Stimulated activated CD4-positive, alpha-beta T cell treated with anti-CD3 and anti-CD28 coated beads, Interleukin-4, amount 100 ng/mL, for 1 hour (primary cell): ENCODE measurements around the gene GPR42.
"Not testable (repeated sequence)": the region's sequence is repeated elsewhere in the genome, so short reads cannot be mapped to it uniquely, and the experiment has no call there.

Experiments
- DNase-seq: peaks from one replicate; pipeline ENCODE4 v3.0.0-alpha.2; 2020

Gene GPR42

DNA sequence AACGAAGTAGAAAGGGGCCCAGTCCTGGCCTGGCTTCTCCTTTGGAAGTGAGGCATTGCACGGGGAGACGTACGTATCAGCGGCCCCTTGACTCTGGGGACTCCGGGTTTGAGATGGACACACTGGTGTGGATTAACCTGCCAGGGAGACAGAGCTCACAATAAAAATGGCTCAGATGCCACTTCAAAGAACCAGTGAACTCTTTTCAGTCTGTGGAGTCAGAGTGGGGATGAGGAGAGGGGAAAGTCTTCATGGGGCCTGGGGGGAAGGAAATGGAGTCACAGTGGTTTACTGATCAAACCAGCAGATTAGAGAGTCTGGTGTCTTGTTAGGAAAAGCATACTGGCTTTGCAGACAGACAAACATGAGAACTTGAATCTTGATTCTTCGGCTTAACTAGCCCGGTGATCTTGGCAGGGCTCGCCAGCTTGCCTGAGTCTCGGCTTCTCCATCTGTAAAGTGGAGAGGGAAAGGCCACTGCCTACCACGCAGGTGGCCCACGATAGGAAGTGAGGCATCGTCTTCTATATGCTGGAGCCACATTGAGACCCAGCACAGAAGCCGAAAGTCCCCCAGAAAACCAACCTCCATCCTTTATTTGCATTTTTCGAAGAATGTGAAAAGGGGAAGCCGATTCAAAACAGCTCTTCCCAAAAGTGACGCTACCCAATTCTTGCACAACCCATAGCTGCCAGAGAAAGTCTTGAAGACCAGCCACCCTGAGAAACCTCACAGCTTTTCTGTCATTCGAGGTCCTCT, 23.5 kb upstream of the GPR42 start, which contains the start of gene FFAR1:
Gene FFAR1 (plus strand): TSS at position 732 of the 759 bp plus-strand sequence. CDS start 3,650 bp downstream, outside the sequence.
- peak; percentile 45 for DNase-seq

DNA sequence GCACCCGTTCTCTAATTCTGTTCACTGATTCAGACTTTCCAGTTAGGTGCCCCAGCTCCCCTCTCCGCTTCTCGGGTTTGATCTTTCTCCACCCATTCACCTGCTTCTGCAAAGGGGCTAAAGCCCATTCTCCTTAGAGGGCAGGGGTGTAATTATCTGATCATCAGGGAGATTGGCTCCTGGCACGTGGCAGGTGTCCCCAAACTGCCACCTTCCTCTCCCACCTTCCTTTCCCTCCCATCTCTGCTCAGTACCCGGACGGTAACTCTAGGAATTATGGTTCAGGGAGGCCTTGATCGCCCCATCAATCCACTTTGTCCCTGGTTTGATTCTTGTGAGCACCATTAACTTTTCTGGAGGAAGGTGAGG, 23.0 kb upstream of the GPR42 start:
- no peak for DNase-seq

DNA sequence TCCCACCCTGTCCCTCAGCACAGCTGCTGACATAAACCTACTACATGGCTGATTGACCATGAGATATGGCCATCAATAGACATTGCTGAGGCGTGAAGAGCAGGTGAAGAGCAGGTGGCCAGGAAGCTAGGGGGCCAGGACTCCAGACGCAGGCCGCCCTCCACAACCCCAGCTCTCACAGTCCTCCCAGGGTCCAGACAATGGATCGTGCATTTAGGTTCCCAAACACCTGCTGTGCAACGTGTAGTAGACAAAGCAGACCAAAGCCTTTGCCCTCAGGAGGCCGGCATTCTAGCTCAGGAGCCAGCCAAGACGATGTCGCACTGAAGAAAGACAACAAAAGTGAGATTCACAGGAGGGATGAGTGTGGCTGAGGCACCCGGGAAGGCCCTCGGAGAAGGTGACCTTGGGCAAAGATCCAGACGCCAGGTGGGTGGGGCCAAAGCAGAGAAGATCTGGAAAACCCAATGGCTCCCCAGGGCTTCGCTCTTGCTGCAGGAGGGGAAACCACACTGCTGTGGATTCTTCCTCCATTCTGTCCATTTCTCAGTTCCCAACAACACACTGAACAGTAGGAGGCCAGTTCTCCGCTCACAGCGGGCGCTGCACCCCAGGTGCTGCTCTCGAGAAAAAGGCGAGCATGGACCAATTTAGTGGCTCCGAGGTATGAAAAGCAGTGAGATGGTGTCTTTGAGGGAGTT, 21.8 kb upstream of the GPR42 start:
- no peak for DNase-seq

DNA sequence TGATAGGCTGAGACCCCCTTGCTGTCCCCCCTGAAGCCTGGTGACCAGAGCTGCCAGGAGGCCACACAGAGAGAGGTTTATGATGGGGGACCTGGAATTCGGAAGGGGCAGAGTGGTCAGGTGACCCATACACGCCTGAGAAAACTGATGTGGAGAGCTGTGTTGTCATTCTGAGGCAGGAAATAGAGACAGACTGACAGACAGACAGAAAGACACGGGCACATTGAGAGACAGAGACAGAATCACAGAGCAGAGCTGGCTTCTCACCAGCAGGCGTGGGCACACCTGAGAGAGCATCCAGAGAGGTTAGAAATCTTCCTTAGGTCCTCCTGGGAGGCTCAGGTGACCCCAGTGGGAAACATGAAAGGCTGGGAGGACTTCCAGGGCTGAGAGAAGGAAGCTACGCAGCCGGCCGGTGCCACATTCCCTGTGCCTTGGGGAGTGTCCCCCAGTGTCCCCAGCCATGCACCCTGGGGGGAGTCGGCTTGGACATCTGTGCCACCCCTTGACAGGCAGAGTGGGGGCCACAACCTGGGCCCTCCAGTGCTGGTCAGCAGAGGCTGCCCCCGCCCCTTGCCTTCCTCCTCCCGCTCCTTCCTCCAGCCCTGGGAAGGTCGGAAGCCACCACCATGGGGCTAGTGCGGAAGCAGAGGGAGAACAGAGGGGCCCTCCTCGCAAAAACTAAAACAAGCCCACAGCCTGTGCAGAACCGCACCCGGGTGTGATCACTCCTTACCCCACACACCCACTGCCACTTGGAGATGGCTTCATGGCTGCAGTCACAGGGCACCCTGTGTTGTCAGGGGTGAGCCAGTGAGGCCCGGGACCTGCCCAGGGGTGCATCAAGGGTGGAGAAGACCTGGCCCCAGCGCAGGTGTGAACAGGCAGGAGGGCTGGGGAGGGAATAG, 21.0 kb upstream of the GPR42 start:
- DNase-seq: no peak

DNA sequence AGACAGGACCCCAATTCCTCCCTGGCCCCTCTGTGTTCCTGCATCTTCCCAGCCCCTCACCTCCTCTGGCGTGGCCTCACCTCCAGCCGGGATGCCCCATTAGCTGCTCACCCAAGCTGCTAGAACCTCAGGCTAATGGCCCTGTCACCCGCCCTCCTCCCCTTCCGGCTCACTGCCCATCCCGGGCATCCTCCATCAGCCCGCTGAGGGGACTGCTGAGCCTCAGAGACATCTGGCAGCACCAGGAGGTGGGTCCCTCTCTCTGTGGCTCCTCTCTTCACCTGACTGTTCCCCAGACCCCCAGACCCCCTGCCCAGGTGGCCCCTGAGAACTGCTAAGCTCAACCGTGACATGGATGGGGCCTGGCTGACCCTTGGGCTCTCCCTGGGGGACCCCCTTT, 20.3 kb upstream of the GPR42 start:
- no peak for DNase-seq

DNA sequence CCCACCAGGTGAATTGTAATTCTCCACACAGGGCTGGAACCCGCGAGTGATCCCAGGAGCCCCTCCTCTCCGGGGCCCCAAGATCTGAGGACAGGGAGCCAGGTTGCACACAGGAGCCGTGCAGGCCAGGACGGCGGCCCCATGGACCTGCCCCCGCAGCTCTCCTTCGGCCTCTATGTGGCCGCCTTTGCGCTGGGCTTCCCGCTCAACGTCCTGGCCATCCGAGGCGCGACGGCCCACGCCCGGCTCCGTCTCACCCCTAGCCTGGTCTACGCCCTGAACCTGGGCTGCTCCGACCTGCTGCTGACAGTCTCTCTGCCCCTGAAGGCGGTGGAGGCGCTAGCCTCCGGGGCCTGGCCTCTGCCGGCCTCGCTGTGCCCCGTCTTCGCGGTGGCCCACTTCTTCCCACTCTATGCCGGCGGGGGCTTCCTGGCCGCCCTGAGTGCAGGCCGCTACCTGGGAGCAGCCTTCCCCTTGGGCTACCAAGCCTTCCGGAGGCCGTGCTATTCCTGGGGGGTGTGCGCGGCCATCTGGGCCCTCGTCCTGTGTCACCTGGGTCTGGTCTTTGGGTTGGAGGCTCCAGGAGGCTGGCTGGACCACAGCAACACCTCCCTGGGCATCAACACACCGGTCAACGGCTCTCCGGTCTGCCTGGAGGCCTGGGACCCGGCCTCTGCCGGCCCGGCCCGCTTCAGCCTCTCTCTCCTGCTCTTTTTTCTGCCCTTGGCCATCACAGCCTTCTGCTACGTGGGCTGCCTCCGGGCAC, 19.3 kb upstream of the GPR42 start:
- no peak for DNase-seq

DNA sequence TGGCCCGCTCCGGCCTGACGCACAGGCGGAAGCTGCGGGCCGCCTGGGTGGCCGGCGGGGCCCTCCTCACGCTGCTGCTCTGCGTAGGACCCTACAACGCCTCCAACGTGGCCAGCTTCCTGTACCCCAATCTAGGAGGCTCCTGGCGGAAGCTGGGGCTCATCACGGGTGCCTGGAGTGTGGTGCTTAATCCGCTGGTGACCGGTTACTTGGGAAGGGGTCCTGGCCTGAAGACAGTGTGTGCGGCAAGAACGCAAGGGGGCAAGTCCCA, 18.8 kb upstream of the GPR42 start:
- no peak for DNase-seq

DNA sequence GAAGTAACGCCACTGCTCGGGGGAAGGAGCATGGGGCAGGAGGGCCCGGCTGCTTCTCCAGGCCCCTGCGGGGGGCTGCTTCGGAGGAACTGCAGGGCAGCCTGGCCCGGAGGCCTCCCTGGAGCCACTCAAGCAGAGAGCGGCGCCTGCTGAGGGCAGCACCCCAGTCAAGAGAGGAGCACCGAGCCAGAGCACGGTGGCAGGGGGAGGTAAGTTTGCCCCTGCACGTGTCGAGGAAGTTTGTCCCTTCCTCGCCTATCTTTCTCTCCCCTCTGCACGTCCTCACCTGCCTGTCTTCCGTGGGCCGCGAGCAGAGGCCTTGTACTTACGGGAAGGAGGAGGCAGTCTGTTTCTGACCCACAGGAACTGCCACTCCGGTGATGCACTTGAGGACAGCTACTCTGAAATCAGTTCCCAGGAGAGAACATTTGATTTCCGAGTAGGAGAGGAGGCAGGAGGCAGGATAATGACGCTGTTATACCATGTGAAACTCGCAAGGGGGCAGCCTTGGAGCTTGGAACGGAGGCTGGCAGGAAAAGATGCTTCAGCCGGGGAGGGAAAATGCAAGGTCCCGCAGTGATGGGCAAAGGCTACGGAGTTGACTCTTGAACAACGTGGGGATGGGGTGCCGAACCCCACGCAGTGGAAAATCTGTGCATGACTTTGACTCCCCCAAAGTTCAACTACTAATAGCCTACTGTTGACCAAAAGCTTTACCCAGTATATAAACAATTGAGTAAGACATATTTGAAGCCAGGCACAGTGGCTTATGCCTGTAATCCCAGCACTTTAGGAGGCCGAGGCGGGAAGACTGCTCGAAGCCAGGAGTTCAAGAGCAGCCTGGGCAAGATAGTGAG, 18.2 kb upstream of the GPR42 start:
- peak; percentile 59 for DNase-seq

DNA sequence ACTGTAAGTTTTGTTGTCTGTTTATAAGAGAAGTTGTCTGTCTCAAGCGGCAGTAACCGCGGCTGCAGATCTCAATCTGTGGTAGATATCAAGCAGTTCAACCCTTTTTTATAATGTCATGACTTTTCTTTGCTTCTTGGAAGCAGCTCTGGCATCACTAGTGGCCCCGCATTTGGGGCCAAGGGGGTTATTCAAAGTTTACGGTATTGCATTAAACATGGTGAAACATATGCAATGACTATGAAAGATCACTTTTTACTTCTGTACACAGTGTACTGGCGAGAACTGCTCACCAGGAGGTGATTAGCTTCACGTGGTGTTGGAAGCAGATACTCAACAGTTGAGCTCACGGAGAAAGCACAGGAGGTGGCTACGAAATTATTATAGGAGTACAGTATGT, 17.2 kb upstream of the GPR42 start:
- no peak for DNase-seq

DNA sequence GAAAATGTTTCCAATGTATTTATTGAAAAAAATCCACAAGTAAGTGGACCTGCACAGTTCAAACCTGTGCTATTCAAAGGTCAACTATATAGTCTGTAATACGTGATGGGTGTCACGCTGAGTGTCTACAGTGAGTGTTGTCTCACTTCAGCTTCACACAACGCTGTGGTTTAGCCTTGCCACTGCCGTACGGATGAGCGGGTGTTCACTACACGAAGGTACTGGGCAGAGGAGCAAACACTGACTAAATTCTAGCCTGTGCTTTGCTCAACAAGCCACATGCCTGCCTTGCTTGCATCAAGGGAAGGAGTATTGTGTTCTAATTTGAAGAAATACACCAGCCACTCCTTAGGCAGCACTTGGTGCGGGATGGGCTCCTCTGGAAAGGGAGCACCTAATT, 16.0 kb upstream of the GPR42 start:
- DNase-seq: no peak

DNA sequence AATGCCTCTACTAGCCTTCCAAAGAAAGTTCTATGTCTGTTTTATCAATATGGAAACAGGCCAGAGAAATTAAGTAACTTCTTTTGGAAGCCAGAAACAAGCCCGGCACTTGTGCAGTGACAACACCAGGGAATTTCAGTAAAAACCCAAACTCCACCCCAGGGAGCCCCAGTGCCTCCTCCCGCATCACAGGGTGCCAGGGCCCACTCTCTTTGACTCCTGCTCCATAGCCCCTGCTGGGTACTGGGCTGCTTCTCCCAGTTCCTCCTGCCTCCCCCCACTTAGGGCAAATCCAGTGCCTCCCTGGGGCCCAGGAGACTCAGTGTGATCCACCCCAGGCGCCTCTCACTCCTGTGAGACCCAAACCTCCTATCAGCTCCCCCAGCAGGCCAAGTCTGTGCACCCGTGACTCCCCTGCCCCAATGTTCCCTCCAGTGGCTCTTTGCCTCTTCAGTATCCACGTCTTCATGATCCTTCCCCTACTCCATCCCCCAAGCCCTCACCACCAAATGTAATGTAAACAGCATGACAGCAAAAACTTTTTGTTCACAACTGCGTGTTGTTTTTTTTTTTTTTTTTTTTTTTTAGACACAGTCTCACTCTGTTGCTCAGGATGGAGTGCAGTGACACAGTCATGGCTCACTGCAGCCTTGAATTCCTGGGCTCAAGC, 14.9 kb upstream of the GPR42 start:
- no peak for DNase-seq

DNA sequence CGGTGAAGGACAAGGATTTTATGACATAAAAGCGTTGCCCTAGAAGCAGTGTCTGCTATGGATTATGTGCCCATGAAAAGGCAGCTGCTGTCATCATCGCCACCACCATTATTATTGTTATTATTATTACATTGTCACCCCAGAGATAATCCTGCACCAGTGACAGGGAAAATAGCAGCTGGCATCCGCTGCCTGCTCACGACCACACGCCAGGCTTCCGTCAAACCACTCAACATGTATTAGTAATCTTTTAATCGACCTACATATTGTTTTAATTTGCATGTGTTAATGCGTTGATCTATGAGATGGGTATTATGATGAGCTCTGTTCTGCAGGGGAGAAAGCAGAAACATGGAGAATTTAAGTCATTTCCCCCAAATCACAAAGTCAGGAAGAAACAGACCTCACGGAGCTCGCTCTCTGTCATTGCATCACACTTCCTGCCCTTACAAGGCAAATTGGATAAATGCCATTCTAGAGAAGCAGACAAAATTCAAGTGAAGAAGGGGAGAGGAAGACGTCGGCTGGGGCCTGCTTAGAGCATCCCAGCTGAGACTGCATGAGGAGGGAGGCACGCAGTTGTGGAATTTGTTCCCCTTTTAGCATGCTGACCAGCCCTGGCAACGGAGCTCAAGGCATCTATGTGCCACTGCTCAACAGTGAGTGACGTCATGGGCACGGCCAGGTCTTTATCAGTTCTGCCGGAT, 12.8 kb upstream of the GPR42 start, which contains the start of gene FFAR3:
Gene FFAR3 (plus strand): TSS at position 594 of the 707 bp plus-strand sequence. CDS start 431 bp downstream, outside the sequence.
- DNase-seq: no peak

DNA sequence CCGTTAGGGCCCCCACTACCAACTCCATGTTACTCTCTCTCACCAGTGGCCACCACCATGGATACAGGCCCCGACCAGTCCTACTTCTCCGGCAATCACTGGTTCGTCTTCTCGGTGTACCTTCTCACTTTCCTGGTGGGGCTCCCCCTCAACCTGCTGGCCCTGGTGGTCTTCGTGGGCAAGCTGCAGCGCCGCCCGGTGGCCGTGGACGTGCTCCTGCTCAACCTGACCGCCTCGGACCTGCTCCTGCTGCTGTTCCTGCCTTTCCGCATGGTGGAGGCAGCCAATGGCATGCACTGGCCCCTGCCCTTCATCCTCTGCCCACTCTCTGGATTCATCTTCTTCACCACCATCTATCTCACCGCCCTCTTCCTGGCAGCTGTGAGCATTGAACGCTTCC, 12.0 kb upstream of the GPR42 start:
- not testable (repeated sequence) for DNase-seq

DNA sequence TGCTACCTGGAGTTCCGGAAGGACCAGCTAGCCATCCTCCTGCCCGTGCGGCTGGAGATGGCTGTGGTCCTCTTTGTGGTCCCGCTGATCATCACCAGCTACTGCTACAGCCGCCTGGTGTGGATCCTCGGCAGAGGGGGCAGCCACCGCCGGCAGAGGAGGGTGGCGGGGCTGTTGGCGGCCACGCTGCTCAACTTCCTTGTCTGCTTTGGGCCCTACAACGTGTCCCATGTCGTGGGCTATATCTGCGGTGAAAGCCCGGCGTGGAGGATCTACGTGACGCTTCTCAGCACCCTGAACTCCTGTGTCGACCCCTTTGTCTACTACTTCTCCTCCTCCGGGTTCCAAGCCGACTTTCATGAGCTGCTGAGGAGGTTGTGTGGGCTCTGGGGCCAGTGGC, 11.5 kb upstream of the GPR42 start:
- DNase-seq: not testable (repeated sequence)

DNA sequence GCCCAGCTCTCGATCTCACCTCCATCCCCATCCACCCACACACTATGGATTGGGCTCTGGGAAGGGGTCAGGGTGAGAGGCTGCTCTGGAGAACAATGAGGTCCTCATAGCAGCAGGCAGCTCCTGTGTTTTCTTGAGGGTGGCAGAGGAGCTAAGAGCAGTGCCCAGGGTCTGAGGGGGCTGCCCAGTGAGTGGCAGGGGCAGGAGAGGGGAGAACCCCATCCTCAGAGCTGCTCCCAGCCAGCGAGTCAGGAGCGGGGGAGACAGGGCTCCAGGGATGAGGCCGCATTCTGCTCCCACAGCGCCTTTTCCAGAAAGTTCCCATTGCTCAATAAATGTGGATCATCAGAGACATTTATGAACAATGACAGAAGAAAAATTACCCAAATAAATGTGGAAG, 10.8 kb upstream of the GPR42 start:
- DNase-seq: not testable (repeated sequence)

DNA sequence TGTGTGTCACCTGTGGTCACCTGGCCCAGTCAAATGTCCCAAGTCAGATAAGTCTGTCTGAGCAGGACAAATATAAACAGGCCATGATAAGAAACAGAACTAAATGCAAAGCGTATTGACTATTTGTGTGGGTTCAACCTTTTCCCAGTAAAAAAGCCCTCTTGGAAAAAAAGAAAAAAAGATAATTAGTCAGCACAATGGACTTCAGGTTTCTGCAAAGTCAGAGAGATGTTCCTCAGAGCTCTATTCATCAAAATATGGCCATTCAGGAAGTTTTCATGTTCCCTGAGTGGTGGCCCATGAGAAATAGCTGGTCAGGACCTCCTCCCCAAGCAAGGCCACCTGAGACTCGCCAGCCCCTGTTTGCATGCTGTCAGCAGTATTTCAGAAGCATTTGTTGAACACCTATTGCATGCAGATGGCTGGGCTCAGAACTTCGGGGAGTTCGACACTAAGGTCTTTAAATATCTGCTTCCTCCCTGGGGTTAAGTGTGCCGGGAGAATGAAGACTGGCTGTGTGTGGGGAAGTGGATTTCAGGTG, 9.9 kb upstream of the GPR42 start:
- DNase-seq: no peak

DNA sequence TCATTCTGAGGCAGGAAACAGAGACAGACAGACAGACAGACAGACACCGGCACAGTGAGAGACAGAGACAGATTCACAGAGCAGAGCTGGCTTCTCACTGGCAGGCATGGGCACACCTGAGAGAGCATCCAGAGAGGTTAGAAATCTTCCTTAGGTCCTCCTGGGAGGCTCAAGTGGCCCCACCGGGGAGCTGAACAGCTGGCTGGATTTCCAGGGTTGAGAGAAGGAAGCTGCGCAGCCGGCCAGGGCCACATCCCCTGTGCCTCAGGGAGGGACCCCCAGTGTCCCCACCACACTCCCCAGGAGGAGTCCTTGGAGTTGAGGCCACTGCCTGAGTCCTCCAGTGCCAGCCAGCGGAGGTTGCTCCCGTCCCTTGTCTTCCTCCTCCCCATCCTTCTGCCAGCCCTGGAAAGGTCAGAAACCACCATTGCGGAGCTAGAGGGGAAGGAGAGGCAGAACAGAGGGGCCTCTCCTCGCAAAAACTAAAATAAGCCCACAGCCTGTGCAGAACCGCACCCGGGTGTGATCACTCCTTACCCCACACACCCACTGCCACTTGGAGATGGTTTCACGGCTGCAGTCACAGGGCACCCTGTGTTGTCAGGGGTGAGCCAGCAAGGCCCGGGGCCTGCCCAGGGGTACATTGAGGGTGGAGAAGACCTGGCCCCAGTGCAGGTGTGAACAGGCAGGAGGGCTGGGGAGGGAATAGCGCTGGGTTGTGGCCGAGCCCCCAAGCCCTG, 8.4 kb upstream of the GPR42 start:
- DNase-seq: no peak

DNA sequence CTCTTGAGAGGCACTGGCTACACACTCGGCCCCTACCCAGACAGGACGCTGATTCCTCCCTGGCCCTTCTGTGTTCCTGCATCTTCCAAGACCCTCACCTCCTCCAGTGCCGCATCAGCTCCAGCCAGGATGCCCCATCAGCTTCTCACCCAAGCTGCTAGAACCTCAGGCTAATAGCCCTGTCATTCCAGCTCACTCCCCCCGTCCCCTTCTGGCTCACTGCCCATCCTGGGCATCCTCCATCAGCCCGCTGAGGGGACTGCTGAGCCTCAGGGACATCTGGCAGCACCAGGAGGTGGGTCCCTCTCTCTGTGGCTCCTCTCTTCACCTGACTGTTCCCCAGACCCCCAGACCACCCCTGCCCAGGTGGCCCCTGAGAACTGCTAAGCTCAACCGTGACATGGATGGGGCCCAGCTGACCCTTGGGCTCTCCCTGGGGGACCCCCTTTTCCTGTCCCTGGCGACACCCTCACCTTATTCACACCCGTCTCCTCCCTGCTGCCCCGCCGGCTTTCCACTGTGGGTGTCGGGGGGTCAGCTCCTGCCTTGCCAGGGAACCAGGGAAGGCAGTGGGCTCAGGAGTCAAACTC, 7.8 kb upstream of the GPR42 start:
- no peak for DNase-seq
